Measurements from ENCODE around the gene DCAF8. TPM values are rescaled to one million over a fixed set of nuclear protein-coding genes. Genes with fewer than 3 reads are reported as not detected.

DCAF8 gene
- 35.2 to 54.7 TPM (median 50.2 TPM) in 5 replicates for total RNA-seq (2022; extraction: Qiagen RNA extraction)

GRCh38 chr1:160261893-160262794 is at the start of gene DCAF8:
TSS of gene DCAF8 (minus strand) at chr1:160262549. CDS start at chr1:160244008, 18,541 bp downstream.

GRCh38 chr1:160284782-160285344 is 22.5 kb upstream of the DCAF8 start, which contains the start of gene PEX19:
TSS of gene PEX19 (minus strand) at chr1:160285133. CDS start at chr1:160285124, 9 bp downstream.

GRCh38 chr1:160205242-160206035 is 56.9 kb downstream of the DCAF8 start, which contains the start of gene PEA15:
TSS of gene PEA15 (plus strand) at chr1:160205384. CDS start at chr1:160211545, 6,161 bp downstream.

GRCh38 chr1:160189649-160190625 is 72.4 kb downstream of the DCAF8 start, which contains the start of gene CASQ1:
TSS of gene CASQ1 (plus strand) at chr1:160190575. CDS start at chr1:160190752, 177 bp downstream.

Other genes starting within 250 kb of the DCAF8 start
- gene PIGM, start 230.6 kb downstream of the DCAF8 start, total RNA-seq (2022; extraction: Qiagen RNA extraction): 4.0 to 4.9 TPM (median 4.5 TPM) in 5 replicates
- not detected in 5 replicates for gene KCNJ10, start 192.4 kb downstream of the DCAF8 start, total RNA-seq (2022; extraction: Qiagen RNA extraction)
- not detected in 5 replicates for gene KCNJ9, start 181.0 kb downstream of the DCAF8 start, total RNA-seq (2022; extraction: Qiagen RNA extraction)
- 5.7 to 9.9 TPM (median 8.8 TPM) in 5 replicates for gene IGSF8, start 163.9 kb downstream of the DCAF8 start, total RNA-seq (2022; extraction: Qiagen RNA extraction)
- gene ATP1A2, start 146.8 kb downstream of the DCAF8 start, total RNA-seq (2022; extraction: Qiagen RNA extraction): 0.05 to 0.19 TPM (median 0.08 TPM) in 5 replicates
- gene ATP1A4, start 110.9 kb downstream of the DCAF8 start, total RNA-seq (2022; extraction: Qiagen RNA extraction): not detected in 5 replicates
- gene CASQ1, start 72.0 kb downstream of the DCAF8 start, total RNA-seq (2022; extraction: Qiagen RNA extraction): 0.14 TPM in 1 of 5 replicates, not detected in the others
- 184 to 201 TPM (median 189 TPM) in 5 replicates for gene PEA15, start 57.2 kb downstream of the DCAF8 start, total RNA-seq (2022; extraction: Qiagen RNA extraction)
- gene PEX19, start 22.6 kb upstream of the DCAF8 start, total RNA-seq (2022; extraction: Qiagen RNA extraction): 20.8 to 25.2 TPM (median 23.4 TPM) in 5 replicates
- 77.3 to 90.4 TPM (median 86.3 TPM) in 5 replicates for gene COPA, start 80.7 kb upstream of the DCAF8 start, total RNA-seq (2022; extraction: Qiagen RNA extraction)
- gene NCSTN, start 80.8 kb upstream of the DCAF8 start, total RNA-seq (2022; extraction: Qiagen RNA extraction): 41.5 to 54.5 TPM (median 51.5 TPM) in 5 replicates
- 0.33 to 0.83 TPM (median 0.44 TPM) in 5 replicates for gene NHLH1, start 104.5 kb upstream of the DCAF8 start, total RNA-seq (2022; extraction: Qiagen RNA extraction)
- 0.62 to 0.80 TPM (median 0.74 TPM) in 5 replicates for gene VANGL2, start 138.0 kb upstream of the DCAF8 start, total RNA-seq (2022; extraction: Qiagen RNA extraction)